Suprapubic skin (tissue), 4 donors: Measurements from ENCODE around the gene IL36RN.

Experiments used
- POLR2A ChIP-seq, 2 donors: fragments of 450-650 bp; IDR thresholded peaks; one replicate each; pipeline ENCODE4 v1.6.1; 2017; ENCODE audit warnings: antibody characterized with exemption in 2 of 2, mild to moderate bottlenecking in 2 of 2, moderate library complexity in 2 of 2
- POLR2AphosphoS5 ChIP-seq, 3 donors: sonication (generic); formaldehyde crosslinking; IDR thresholded peaks; one replicate each; pipeline ENCODE4 v1.6.1; 2017; ENCODE audit warnings: antibody characterized with exemption in 3 of 3
- TF ChIP-seq, protein P1 (sequence below), 2 donors: fragments of 200-600 bp in 1 of 2; fragments of 450-650 bp in 1 of 2; sonication (generic) in 1 of 2; IDR thresholded peaks; one replicate each; pipeline ENCODE4 v1.5.1; 2016 to 2019; ENCODE audit warnings: antibody characterized with exemption in 2 of 2, mild to moderate bottlenecking in 1 of 2, moderate library complexity in 1 of 2

DNA sequence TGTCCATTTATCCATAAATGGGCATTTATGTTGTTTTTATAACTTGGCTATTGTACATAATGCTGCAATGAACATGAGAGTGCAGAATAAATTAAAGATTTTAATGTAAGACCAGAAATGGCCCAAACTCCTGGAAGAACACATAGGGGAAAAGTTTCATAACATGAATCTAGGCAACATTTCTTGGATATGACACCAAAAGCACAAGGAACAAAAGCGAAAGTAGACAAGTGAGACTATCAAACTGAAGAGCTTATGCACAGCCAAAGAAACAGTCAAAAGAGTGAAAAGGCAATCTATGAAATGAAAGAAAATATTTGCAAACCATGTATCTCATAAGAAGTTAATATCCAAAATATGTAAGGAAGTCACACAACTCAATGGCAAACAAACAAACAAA is 47.9 kb upstream of the IL36RN start:
- TF ChIP-seq, protein P1, sequence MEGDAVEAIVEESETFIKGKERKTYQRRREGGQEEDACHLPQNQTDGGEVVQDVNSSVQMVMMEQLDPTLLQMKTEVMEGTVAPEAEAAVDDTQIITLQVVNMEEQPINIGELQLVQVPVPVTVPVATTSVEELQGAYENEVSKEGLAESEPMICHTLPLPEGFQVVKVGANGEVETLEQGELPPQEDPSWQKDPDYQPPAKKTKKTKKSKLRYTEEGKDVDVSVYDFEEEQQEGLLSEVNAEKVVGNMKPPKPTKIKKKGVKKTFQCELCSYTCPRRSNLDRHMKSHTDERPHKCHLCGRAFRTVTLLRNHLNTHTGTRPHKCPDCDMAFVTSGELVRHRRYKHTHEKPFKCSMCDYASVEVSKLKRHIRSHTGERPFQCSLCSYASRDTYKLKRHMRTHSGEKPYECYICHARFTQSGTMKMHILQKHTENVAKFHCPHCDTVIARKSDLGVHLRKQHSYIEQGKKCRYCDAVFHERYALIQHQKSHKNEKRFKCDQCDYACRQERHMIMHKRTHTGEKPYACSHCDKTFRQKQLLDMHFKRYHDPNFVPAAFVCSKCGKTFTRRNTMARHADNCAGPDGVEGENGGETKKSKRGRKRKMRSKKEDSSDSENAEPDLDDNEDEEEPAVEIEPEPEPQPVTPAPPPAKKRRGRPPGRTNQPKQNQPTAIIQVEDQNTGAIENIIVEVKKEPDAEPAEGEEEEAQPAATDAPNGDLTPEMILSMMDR (IDR thresholded peaks at IDR 0.05): no peak
- no peak for TF ChIP-seq POLR2A (IDR thresholded peaks at IDR 0.05)
- no peak for TF ChIP-seq POLR2AphosphoS5 (IDR thresholded peaks at IDR 0.05)
